Testis (tissue), 3 donors: ENCODE measurements around the gene CAVIN1. TPM values are rescaled to one million over a fixed set of nuclear protein-coding genes. Genes with fewer than 3 reads are reported as not detected.
"Not testable (repeated sequence)": the region's sequence is repeated elsewhere in the genome, so short reads cannot be mapped to it uniquely, and the experiment has no call there.

Experiments
- DNase-seq: peaks from one replicate; pipeline ENCODE4 v3.0.0-alpha.2; 2019
- H3K27ac ChIP-seq, 2 donors: fragments of 200-600 bp; sonication (generic); one replicate each; pipeline ENCODE4 v1.5.1; 2019
- H3K27me3 ChIP-seq: fragments of 200-600 bp; sonication (generic); one replicate; pipeline ENCODE4 v1.5.1; 2019
- H3K36me3 ChIP-seq: fragments of 200-600 bp; sonication (generic); one replicate; pipeline ENCODE4 v1.5.1; 2017; ENCODE audit warnings: low read depth; ENCODE audit errors: missing control alignments
- H3K4me1 ChIP-seq: fragments of 200-600 bp; sonication (generic); one replicate; pipeline ENCODE4 v1.5.1; 2019
- H3K4me3 ChIP-seq, 2 donors: fragments of 200-600 bp; sonication (generic); one replicate each; pipeline ENCODE4 v1.5.1; 2017 to 2019
- H3K9me3 ChIP-seq: fragments of 200-600 bp; sonication (generic); one replicate; pipeline ENCODE4 v1.5.1; 2017
- CTCF ChIP-seq, 3 experiments: fragments of 450-650 bp in 2 of 3; fragments of 200-600 bp in 1 of 3; sonication (generic) in 1 of 3; IDR thresholded peaks; one replicate each; pipeline ENCODE4 v1.5.1; 2016 to 2019; ENCODE audit warnings: antibody characterized with exemption in 3 of 3, mild to moderate bottlenecking in 2 of 3, moderate library complexity in 1 of 3
- POLR2A ChIP-seq: fragments of 450-650 bp; IDR thresholded peaks from one replicate; pipeline ENCODE4 v1.6.1; 2017; ENCODE audit warnings: antibody characterized with exemption, mild to moderate bottlenecking, moderate library complexity
- WGBS, 2 donors: methylation state at CpG; one replicate each; pipeline ENCODE4 v1.1.5; 2018; 5-methylcytosine and 5-hydroxymethylcytosine counted together
- intact Hi-C: fragments of 100-400 bp; cut with DNase I; formaldehyde crosslinking; loops from one replicate; pipeline ENCODE4 v1.15.1; 2023; ENCODE audit warnings: low total_unique reads
- polyA plus RNA-seq: library from polyadenylated mRNA; stranded (reverse); fragments of 350-450 nt; fragmentation: Illumina TruSeq; extraction: RNeasy Lipid Tissue Mini Kit (QIAGEN cat#74804); gene quantifications from one replicate; pipeline ENCODE4 v1.2.3, GENCODE V29; 2014; ENCODE audit warnings: low read depth, low replicate concordance; ENCODE audit not compliant: insufficient read depth
- total RNA-seq, 2 donors: library from RNA; depleted of rRNA; stranded (reverse); fragments of >200 nt; gene quantifications; one replicate each; pipeline ENCODE4 v1.2.3, GENCODE V29; 2016

CAVIN1 gene
- total and polyA plus RNA-seq, 3 donors from 2014 or later: 49.4 to 106 (median 68.4) TPM

GRCh38 chr17:42405963-42406495 lies 17.0 kb downstream of the CAVIN1 start:
- intact Hi-C loops: loop anchor here (5.0 kb wide), 1 partner anchor 84 kb away; no protein-coding TSS in a partner anchor
- TF ChIP-seq POLR2A (no peak), CTCF (IDR thresholded peaks at IDR 0.05) (peak; percentile 79 to 90 (median 81))
- Histone ChIP-seq H3K36me3 (no peaks in the 10 kb centered on the region), H3K27ac (peak overlapping the region in 1 of 2 donors; percentile 71), H3K9me3 (no peaks in the 10 kb centered on the region), H3K4me1 (peaks cover 42% of the 10 kb centered on the region), H3K4me3 (no peak overlapping the region), H3K27me3 (no peaks in the 10 kb centered on the region)
- 14 to 35% methylated on average over 20 to 26 of the region's 26 CpGs for WGBS, 2 donors
- peak; percentile 90 for DNase-seq

GRCh38 chr17:42405076-42405475 lies 18.0 kb downstream of the CAVIN1 start:
- peak overlapping the region; percentile 12 to 31 for H3K4me3 ChIP-seq
- intact Hi-C loops: loop anchor here (5.0 kb wide), 1 partner anchor 83 kb away; no protein-coding TSS in a partner anchor
- H3K36me3 ChIP-seq: no peaks in the 10 kb centered on the region
- no peak for TF ChIP-seq POLR2A
- no peak for TF ChIP-seq CTCF (IDR thresholded peaks at IDR 0.05)
- H3K4me1 ChIP-seq: peaks cover 35% of the 10 kb centered on the region
- H3K27me3 ChIP-seq: no peaks in the 10 kb centered on the region
- DNase-seq: no peak
- 62 to 71% methylated on average over 35 of the region's 35 CpGs for WGBS, 2 donors
- no peaks in the 10 kb centered on the region for H3K9me3 ChIP-seq
- no peak overlapping the region for H3K27ac ChIP-seq

- TF ChIP-seq CTCF (IDR thresholded peaks at IDR 0.05): no peak
- no peak for TF ChIP-seq POLR2A
- DNase-seq: no peak
- intact Hi-C loops: loop anchor here (5.0 kb wide), 1 partner anchor 82 kb away; no protein-coding TSS in a partner anchor
- no peaks in the 10 kb centered on the region for H3K27me3 ChIP-seq
- H3K9me3 ChIP-seq: no peaks in the 10 kb centered on the region
- no peak overlapping the region for H3K27ac ChIP-seq
- 67 to 75% methylated on average over 59 to 63 of the region's 63 CpGs for WGBS, 2 donors
- no peaks in the 10 kb centered on the region for H3K36me3 ChIP-seq
- H3K4me1 ChIP-seq: peaks cover 29% of the 10 kb centered on the region
- peak overlapping the region; percentile 12 to 31 for H3K4me3 ChIP-seq
Observed at GRCh38 chr17:42404326-42405055, 18.6 kb downstream of the CAVIN1 start.

GRCh38 chr17:42403150-42403549 lies 19.9 kb downstream of the CAVIN1 start:
- no peaks in the 10 kb centered on the region for H3K9me3 ChIP-seq
- no peaks in the 10 kb centered on the region for H3K36me3 ChIP-seq
- H3K4me1 ChIP-seq: peaks cover 22% of the 10 kb centered on the region
- WGBS, 2 donors: 80 to 81% methylated on average over 6 of the region's 6 CpGs
- H3K4me3 ChIP-seq: no peak overlapping the region
- DNase-seq: no peak
- no peak for TF ChIP-seq POLR2A
- intact Hi-C loops: no loop called here
- H3K27ac ChIP-seq: no peak overlapping the region
- H3K27me3 ChIP-seq: no peaks in the 10 kb centered on the region

- no peak for DNase-seq
- peaks cover 15% of the 10 kb centered on the region for H3K4me1 ChIP-seq
- H3K27me3 ChIP-seq: no peaks in the 10 kb centered on the region
- no peak overlapping the region for H3K27ac ChIP-seq
- H3K4me3 ChIP-seq: no peak overlapping the region
- WGBS, 2 donors: 45 to 49% methylated on average over 3 of the region's 3 CpGs
- no peak for TF ChIP-seq CTCF (IDR thresholded peaks at IDR 0.05)
- TF ChIP-seq POLR2A: no peak
- intact Hi-C loops: no loop called here
- H3K9me3 ChIP-seq: no peaks in the 10 kb centered on the region
- no peaks in the 10 kb centered on the region for H3K36me3 ChIP-seq
Observed at GRCh38 chr17:42402117-42402516, 20.9 kb downstream of the CAVIN1 start.

DNA sequence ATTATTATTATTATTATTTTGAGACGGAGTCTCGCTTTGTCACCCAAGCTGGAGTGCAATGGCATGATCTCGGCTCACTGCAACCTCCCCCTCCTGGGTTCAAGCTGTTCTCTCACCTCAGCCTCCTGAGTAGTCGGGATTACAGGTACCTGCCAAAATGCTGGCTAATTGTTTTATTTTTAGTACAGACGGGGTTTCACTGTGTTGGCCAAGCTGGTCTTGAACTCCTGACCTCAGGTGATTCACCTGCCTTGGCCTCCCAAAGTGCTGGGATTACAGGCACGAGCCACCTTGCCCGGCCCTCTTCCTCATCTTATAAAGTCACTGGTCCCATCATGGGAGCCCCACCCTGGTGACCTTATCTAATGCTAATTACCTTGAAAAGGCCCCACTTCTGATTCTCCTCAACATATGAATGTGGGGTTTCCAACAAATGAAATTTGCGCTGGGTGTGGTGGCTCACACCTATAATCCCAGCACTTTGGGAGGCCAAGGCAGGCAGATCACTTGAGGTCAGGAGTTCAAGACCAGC lies 22.1 kb downstream of the CAVIN1 start:
- WGBS, 2 donors: 90 to 91% methylated on average over 8 of the region's 8 CpGs
- H3K27me3 ChIP-seq, H3K36me3 ChIP-seq, intact Hi-C loops, H3K4me1 ChIP-seq, H3K9me3 ChIP-seq, H3K4me3 ChIP-seq, DNase-seq, H3K27ac ChIP-seq: not testable (repeated sequence)
